Esophagus muscularis mucosa (tissue), 4 donors: ENCODE results near the gene SORCS2.

ENCODE experiments used
- CTCF ChIP-seq, 3 experiments: fragments of 200-600 bp in 2 of 3; fragments of 450-650 bp in 1 of 3; sonication (generic) in 2 of 3; IDR thresholded peaks; one replicate each; pipeline ENCODE4 v1.5.1; 2017 to 2019; ENCODE audit warnings: antibody characterized with exemption in 3 of 3, mild to moderate bottlenecking in 2 of 3, moderate library complexity in 1 of 3
- EP300 ChIP-seq: sonication (generic); formaldehyde crosslinking; IDR thresholded peaks from one replicate; pipeline ENCODE4 v1.6.1; 2017; ENCODE audit warnings: antibody characterized with exemption
- POLR2A ChIP-seq: fragments of 450-650 bp; IDR thresholded peaks from one replicate; pipeline ENCODE4 v1.6.1; 2017; ENCODE audit warnings: antibody characterized with exemption, moderate library complexity, mild to moderate bottlenecking, low read depth
- POLR2AphosphoS5 ChIP-seq, 2 donors: sonication (generic); formaldehyde crosslinking; IDR thresholded peaks; one replicate each; pipeline ENCODE4 v1.6.1; 2017; ENCODE audit warnings: antibody characterized with exemption in 2 of 2

DNA sequence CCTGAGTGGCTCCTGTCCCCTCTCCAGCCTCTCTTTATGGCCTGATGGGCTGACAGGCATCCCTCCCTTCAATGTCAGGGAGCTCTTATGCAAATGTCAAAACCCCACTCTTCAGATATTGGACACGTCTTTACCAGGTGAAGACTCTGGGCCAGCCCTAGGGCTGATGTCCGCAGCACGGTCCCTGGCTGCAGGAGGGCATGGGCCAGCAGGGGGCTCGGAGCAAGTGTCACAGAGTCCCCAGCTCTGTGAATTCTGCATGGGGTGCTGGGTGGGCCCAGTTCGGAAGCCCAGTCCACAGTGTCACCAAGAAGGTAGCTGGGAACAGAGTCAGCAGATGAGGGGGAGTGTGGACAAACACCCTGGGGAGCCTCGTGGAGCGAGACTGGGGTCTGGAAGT is 282.0 kb downstream of the SORCS2 start:
- no peak for TF ChIP-seq EP300
- TF ChIP-seq CTCF (IDR thresholded peaks at IDR 0.05) = no peak
- TF ChIP-seq POLR2AphosphoS5 (IDR thresholded peaks at IDR 0.05) = no peak
- TF ChIP-seq POLR2A = no peak
